ENCODE measurements around the gene KRABD2.

- TF ChIP-seq POLR2A (IDR thresholded peaks at IDR 0.05; ENCODE audit: low read depth, low read length) (no peak), POLR2AphosphoS5 (IDR thresholded peaks at IDR 0.05; ENCODE audit: low read depth, low read length) (no peak)
Measured at GRCh38 chr17:8337802-8338752, 38.4 kb downstream of the KRABD2 start.

Measured in GM12891 (cell line).